Measurements from ENCODE around the gene KIF3B.
"Not testable (repeated sequence)": the region's sequence is repeated elsewhere in the genome, so short reads cannot be mapped to it uniquely, and the experiment has no call there.

The KIF3B gene

GRCh38 chr20:32296819-32297420 is 19.5 kb downstream of the KIF3B start:
- H3K4me3 Mint-ChIP-seq = no peak overlapping the region
- no peaks in the 10 kb centered on the region for H3K9me3 Mint-ChIP-seq
- H3K36me3 Mint-ChIP-seq (ENCODE audit: low read depth) = peaks cover 42% of the 10 kb centered on the region
- H3K27me3 Mint-ChIP-seq = no peaks in the 10 kb centered on the region
- H3K27ac Mint-ChIP-seq = peak overlapping the region; percentile 28
- H3K4me1 Mint-ChIP-seq (ENCODE audit: low read depth) = peaks cover 66% of the 10 kb centered on the region

DNA sequence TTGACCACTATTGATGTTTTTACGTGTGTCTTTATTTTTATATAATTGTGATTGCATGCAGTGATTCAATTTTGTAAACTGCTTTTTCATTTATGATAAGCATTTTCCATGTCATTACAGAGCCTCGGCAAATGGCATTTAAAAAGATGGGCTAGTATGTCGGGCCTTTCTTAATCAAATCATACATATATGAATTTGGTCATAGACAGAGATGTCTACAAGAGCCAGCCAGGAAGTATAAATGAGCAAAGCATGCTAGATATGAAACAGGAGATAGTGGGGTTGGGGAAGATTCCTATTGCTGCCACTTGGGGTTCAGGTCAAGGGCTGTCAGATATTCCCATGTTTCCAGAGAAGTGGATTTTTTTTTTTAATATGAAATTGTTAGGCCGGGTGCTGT is 20.0 kb downstream of the KIF3B start:
- Mint-ChIP-seq H3K36me3 (ENCODE audit: low read depth) (peaks cover 44% of the 10 kb centered on the region), H3K9me3 (no peaks in the 10 kb centered on the region), H3K27me3 (no peaks in the 10 kb centered on the region), H3K4me1 (ENCODE audit: low read depth) (peaks cover 69% of the 10 kb centered on the region), H3K27ac (peak overlapping the region; percentile 34), H3K4me3 (no peak overlapping the region)

- peaks cover 58% of the 10 kb centered on the region for H3K4me1 Mint-ChIP-seq (ENCODE audit: low read depth)
- peak overlapping the region; percentile 65 for H3K27ac Mint-ChIP-seq
- H3K9me3 Mint-ChIP-seq = no peaks in the 10 kb centered on the region
- peaks cover 49% of the 10 kb centered on the region for H3K36me3 Mint-ChIP-seq (ENCODE audit: low read depth)
- no peaks in the 10 kb centered on the region for H3K27me3 Mint-ChIP-seq
- no peak overlapping the region for H3K4me3 Mint-ChIP-seq
Observed at GRCh38 chr20:32300647-32301046, 23.2 kb downstream of the KIF3B start.

DNA sequence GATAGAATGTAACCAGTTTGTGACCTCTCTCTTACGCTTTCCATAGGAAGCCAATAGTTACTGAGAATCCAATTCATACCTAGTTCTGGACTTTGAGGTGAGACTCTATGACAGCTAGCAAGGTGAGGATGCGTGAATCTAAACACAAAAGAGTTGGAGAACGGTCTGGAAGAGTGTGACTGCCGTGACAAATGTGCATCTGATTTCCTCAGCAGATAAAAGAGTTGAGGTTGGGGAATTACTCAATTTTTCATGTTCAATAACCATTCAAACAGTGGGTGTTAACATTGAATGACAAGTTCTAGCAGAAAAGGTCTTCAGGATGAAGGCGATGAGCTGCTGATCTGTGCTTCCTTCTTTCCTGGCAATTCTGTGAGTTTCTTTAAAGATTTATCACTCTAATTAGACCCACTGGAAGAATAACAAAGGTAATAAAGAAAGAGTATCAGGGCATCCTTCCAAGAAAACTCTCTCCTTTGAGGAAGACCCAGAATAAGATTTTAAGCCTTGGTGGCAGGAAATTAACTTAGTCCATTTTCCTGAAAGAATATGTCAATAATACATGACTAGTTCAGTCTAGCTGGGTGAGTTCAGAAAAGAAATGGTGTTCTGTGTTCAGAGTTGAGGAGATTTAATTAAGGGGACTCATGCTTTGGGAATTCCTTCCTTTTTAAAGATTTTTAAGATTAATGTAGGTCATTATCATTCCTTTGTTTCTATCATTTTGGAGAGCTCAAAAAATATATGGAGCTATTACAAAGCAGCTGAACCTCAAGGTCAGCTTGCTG is 24.5 kb downstream of the KIF3B start:
- Mint-ChIP-seq H3K27me3 (no peaks in the 10 kb centered on the region), H3K4me1 (ENCODE audit: low read depth) (peaks cover 48% of the 10 kb centered on the region), H3K9me3 (no peaks in the 10 kb centered on the region), H3K4me3 (peak overlapping the region; percentile 55), H3K27ac (peak overlapping the region; percentile 78), H3K36me3 (ENCODE audit: low read depth) (peaks cover 46% of the 10 kb centered on the region)

DNA sequence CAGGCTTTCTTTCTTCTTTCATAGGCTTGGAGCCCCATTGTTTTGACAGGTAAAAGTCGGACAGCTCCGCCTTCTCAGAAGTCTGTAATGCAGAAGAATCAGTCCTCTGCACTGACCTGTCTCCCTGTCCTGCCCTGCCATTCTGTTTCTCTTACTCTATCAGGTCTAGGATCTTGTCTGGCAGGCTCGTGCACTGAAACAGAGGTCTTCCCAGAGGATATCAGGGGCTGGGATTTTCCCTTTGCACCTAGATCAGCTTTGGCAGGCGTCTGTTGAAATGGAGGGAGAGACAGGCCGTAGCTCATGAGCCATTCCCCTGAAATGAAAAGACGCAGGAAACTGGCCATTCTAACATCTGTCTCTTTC is 25.0 kb downstream of the KIF3B start:
- Mint-ChIP-seq H3K4me1 (ENCODE audit: low read depth) (peaks cover 42% of the 10 kb centered on the region), H3K27ac (peak overlapping the region; percentile 78), H3K27me3 (no peaks in the 10 kb centered on the region), H3K4me3 (peak overlapping the region; percentile 55), H3K36me3 (ENCODE audit: low read depth) (peaks cover 44% of the 10 kb centered on the region), H3K9me3 (no peaks in the 10 kb centered on the region)

DNA sequence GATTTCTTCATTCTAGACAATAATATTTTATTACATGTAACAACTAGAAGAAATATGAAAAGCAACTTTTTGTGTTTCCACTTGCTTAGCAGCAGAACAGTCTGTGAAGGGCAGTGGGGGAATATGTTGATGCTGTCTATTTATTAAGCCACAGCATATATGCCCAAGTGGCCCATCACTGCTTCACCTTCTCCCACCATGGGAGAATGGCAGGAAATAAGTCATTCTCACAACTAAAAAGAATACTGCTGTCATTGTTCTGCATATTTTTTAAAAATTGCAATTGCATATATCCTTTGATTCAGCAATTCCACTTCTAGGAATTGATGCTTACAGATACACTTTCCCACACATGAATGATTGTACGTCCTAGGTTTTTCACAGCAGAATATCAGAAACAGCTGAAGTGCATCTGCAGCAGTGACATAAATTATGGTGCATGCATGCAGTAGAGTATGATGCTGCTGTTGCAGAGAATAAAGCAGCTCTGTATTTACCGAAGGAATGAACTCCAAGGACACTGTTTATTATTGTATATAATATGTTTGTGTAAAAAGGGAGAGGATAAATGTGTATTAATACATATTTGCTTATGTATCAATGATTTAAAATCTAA is 26.8 kb downstream of the KIF3B start:
- no peaks in the 10 kb centered on the region for H3K27me3 Mint-ChIP-seq
- peaks cover 34% of the 10 kb centered on the region for H3K4me1 Mint-ChIP-seq (ENCODE audit: low read depth)
- H3K36me3 Mint-ChIP-seq (ENCODE audit: low read depth) = peaks cover 43% of the 10 kb centered on the region
- H3K9me3 Mint-ChIP-seq = no peaks in the 10 kb centered on the region
- no peak overlapping the region for H3K27ac Mint-ChIP-seq
- H3K4me3 Mint-ChIP-seq = no peak overlapping the region

GRCh38 chr20:32312718-32313424 is 35.4 kb downstream of the KIF3B start:
- peaks cover 25% of the 10 kb centered on the region for H3K4me1 Mint-ChIP-seq (ENCODE audit: low read depth)
- H3K27ac Mint-ChIP-seq = no peak overlapping the region
- H3K36me3 Mint-ChIP-seq (ENCODE audit: low read depth) = peaks cover 76% of the 10 kb centered on the region
- H3K4me3 Mint-ChIP-seq = no peak overlapping the region
- H3K27me3 Mint-ChIP-seq = no peaks in the 10 kb centered on the region
- H3K9me3 Mint-ChIP-seq = no peaks in the 10 kb centered on the region

DNA sequence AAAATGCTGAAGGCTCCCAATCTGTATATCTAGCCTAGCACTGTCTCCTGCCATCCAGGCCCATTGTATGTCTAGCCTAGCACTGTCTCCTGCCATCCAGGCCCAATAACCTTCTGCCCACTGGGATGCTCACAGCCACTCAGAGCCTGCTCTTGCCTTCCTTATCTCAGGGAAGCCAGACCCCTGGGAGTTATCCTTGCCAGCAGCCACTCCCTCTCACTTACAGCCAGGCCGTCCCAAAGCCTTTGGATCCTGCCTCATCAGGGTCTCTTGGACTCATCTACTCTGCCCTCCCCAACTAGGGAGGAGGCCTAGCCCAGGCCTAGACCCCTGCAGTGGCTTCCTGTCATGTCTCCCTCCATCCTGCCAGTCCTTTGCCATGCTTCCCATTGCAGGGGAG is 37.3 kb downstream of the KIF3B start:
- peak overlapping the region; percentile 70 for H3K27ac Mint-ChIP-seq
- no peaks in the 10 kb centered on the region for H3K27me3 Mint-ChIP-seq
- H3K9me3 Mint-ChIP-seq = no peaks in the 10 kb centered on the region
- H3K4me1 Mint-ChIP-seq (ENCODE audit: low read depth) = peaks cover 30% of the 10 kb centered on the region
- peaks cover 81% of the 10 kb centered on the region for H3K36me3 Mint-ChIP-seq (ENCODE audit: low read depth)
- no peak overlapping the region for H3K4me3 Mint-ChIP-seq

DNA sequence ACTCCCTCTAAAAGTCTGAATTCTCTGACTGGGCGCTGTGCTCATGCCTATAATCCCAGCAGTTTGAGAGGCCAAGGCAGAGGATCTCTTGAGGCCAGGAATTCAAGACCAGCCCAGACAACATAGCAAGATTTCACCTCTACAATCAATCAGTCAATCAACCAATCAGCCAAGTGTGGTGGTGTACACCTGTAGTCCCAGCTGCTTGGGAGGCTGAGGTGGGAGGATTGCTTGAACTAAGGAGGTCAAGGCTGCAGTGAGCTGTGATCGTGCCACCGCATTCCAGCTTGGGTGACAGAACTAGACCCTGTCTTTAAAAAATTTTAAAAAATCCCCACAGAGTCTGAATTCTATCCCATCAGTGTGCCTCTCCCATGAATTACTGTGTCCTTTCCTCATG is 37.9 kb downstream of the KIF3B start:
- H3K27ac Mint-ChIP-seq = peak overlapping the region; percentile 70
- H3K36me3 Mint-ChIP-seq (ENCODE audit: low read depth) = peaks cover 80% of the 10 kb centered on the region
- no peaks in the 10 kb centered on the region for H3K27me3 Mint-ChIP-seq

GRCh38 chr20:32315891-32316290 is 38.4 kb downstream of the KIF3B start:
- Mint-ChIP-seq H3K36me3 (ENCODE audit: low read depth) (peaks cover 80% of the 10 kb centered on the region), H3K4me3 (no peak overlapping the region), H3K27ac (peak overlapping the region; percentile 71), H3K4me1 (ENCODE audit: low read depth) (peaks cover 24% of the 10 kb centered on the region), H3K27me3 (no peaks in the 10 kb centered on the region), H3K9me3 (no peaks in the 10 kb centered on the region)

More for the DNA sequence above, 37.9 kb downstream of the KIF3B start:
- Mint-ChIP-seq H3K4me3 (no peak overlapping the region), H3K4me1 (ENCODE audit: low read depth) (peaks cover 25% of the 10 kb centered on the region), H3K9me3 (no peaks in the 10 kb centered on the region)

DNA sequence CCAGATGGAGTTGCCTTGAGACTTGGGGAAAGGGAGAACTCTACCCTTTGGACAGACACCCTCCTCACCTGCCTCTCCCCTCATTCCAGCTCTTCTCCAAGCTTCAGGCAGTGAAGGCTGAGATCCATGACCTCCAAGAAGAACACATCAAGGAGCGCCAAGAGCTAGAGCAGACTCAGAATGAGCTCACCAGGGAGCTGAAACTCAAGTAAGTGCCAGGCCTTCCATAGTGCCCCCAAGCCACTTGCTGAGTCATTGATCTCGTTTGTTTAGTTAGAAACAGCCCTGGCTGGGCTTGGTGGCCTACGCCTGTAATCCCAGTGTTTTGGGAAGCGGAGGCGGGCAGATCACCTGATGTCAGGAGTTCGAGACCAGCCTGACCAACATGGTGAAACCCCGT is 39.2 kb downstream of the KIF3B start:
- H3K4me3 Mint-ChIP-seq = no peak overlapping the region
- H3K27me3 Mint-ChIP-seq = no peaks in the 10 kb centered on the region
- H3K36me3 Mint-ChIP-seq (ENCODE audit: low read depth) = peaks cover 84% of the 10 kb centered on the region
- H3K27ac Mint-ChIP-seq = peak overlapping the region; percentile 71
- H3K9me3 Mint-ChIP-seq = no peaks in the 10 kb centered on the region
- H3K4me1 Mint-ChIP-seq (ENCODE audit: low read depth) = peaks cover 30% of the 10 kb centered on the region

GRCh38 chr20:32319100-32319499 is 41.6 kb downstream of the KIF3B start:
- Mint-ChIP-seq H3K4me1 (ENCODE audit: low read depth) (peaks cover 22% of the 10 kb centered on the region), H3K4me3 (no peak overlapping the region), H3K9me3 (no peaks in the 10 kb centered on the region), H3K27ac (peak overlapping the region; percentile 8), H3K27me3 (no peaks in the 10 kb centered on the region), H3K36me3 (ENCODE audit: low read depth) (peaks cover 66% of the 10 kb centered on the region)

GRCh38 chr20:32320305-32320704 is 42.9 kb downstream of the KIF3B start:
- peaks cover 59% of the 10 kb centered on the region for H3K36me3 Mint-ChIP-seq (ENCODE audit: low read depth)
- H3K27ac Mint-ChIP-seq = no peak overlapping the region
- no peaks in the 10 kb centered on the region for H3K9me3 Mint-ChIP-seq

DNA sequence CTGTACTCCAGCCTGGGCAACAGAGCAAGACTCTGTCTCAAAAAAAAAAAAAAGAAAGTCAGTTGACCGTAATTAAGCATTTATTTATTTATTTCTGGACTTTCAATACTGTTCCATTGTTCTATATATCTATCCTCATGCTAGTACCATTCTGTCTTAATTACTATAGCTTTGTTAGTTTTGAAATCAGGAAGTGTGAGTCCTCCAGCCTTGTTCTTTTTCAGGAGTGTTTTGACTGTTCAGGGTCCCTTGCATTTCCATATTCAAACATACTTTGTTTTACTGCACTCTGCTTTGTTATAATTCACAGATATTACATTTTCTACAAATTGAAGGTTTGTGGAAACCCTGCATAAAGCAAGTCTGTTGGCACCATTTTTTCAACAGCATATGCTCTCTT is 43.9 kb downstream of the KIF3B start:
- H3K4me1 Mint-ChIP-seq (ENCODE audit: low read depth) = peaks cover 20% of the 10 kb centered on the region
- no peak overlapping the region for H3K27ac Mint-ChIP-seq
- no peaks in the 10 kb centered on the region for H3K27me3 Mint-ChIP-seq
- peaks cover 54% of the 10 kb centered on the region for H3K36me3 Mint-ChIP-seq (ENCODE audit: low read depth)
- no peak overlapping the region for H3K4me3 Mint-ChIP-seq
- no peaks in the 10 kb centered on the region for H3K9me3 Mint-ChIP-seq

More at GRCh38 chr20:32320305-32320704, 42.9 kb downstream of the KIF3B start:
- peaks cover 22% of the 10 kb centered on the region for H3K4me1 Mint-ChIP-seq (ENCODE audit: low read depth)
- no peaks in the 10 kb centered on the region for H3K27me3 Mint-ChIP-seq
- no peak overlapping the region for H3K4me3 Mint-ChIP-seq

DNA sequence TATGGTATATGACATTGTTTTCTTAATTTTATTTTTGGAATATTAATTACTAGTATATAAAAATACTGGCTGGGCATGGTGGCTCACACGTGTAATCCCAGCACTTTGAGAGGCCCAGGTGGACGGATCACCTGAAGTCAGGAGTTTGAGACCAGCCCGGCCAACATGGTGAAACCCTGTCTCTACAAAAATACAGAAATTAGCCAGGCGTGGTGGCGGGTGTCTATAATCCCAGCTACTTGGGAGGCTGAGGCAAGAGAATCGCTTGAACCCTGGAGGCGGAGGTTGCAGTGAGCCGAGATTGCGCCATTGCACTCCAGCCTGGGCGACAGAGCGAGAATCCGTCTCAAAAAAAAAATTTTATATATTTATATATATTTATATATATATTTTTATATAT is 44.8 kb downstream of the KIF3B start:
- not testable (repeated sequence) for H3K9me3 Mint-ChIP-seq, H3K4me3 Mint-ChIP-seq, H3K27ac Mint-ChIP-seq, H3K27me3 Mint-ChIP-seq
- peaks cover 13% of the 10 kb centered on the region for H3K4me1 Mint-ChIP-seq (ENCODE audit: low read depth)
- peaks cover 54% of the 10 kb centered on the region for H3K36me3 Mint-ChIP-seq (ENCODE audit: low read depth)

All from stimulated activated naive CD8-positive, alpha-beta T cell treated with anti-CD3 and anti-CD28 coated beads, Interleukin-15, Interleukin-2, amounts not matched to agents 100 ng/mL and 50 ng/mL, for 24 hours (primary cell).